Measurements from ENCODE around the gene AGPS.
"Not testable (repeated sequence)": the region's sequence is repeated elsewhere in the genome, so short reads cannot be mapped to it uniquely, and the experiment has no call there.

Gene AGPS

GRCh38 chr2:177406182-177406581, 13.6 kb downstream of the AGPS start:
- no peak for DNase-seq
- Histone ChIP-seq H3K36me3 (no peaks in the 10 kb centered on the region), H3K4me3 (ENCODE audit: low read depth, low read length) (no peak overlapping the region), H3K9me3 (no peaks in the 10 kb centered on the region), H3K4me1 (peaks cover 7% of the 10 kb centered on the region), H3K27me3 (no peaks in the 10 kb centered on the region)
- no peak for TF ChIP-seq CTCF (IDR thresholded peaks at IDR 0.05; ENCODE audit: low read depth, low read length)

GRCh38 chr2:177407031-177407430, 14.5 kb downstream of the AGPS start:
- no peak overlapping the region for H3K4me3 ChIP-seq (ENCODE audit: low read depth, low read length)
- no peak for TF ChIP-seq CTCF (IDR thresholded peaks at IDR 0.05; ENCODE audit: low read depth, low read length)
- DNase-seq = no peak
- no peaks in the 10 kb centered on the region for H3K9me3 ChIP-seq
- peaks cover 7% of the 10 kb centered on the region for H3K4me1 ChIP-seq
- no peaks in the 10 kb centered on the region for H3K27me3 ChIP-seq
- H3K36me3 ChIP-seq = no peaks in the 10 kb centered on the region

GRCh38 chr2:177410629-177411028, 18.1 kb downstream of the AGPS start:
- H3K4me3 ChIP-seq (ENCODE audit: low read depth, low read length); H3K4me1 ChIP-seq; H3K9me3 ChIP-seq; H3K27me3 ChIP-seq; H3K36me3 ChIP-seq; DNase-seq: not testable (repeated sequence)

GRCh38 chr2:177413703-177414102, 21.1 kb downstream of the AGPS start:
- no peaks in the 10 kb centered on the region for H3K27me3 ChIP-seq
- H3K4me3 ChIP-seq (ENCODE audit: low read depth, low read length) = no peak overlapping the region
- no peak for TF ChIP-seq CTCF (IDR thresholded peaks at IDR 0.05; ENCODE audit: low read depth, low read length)
- no peak for DNase-seq
- H3K4me1 ChIP-seq = no peaks in the 10 kb centered on the region; the same call in 1 of the 2 replicates
- H3K36me3 ChIP-seq = no peaks in the 10 kb centered on the region
- no peaks in the 10 kb centered on the region for H3K9me3 ChIP-seq

GRCh38 chr2:177419274-177419673, 26.7 kb downstream of the AGPS start:
- H3K9me3 ChIP-seq = no peaks in the 10 kb centered on the region; the same call in 1 of the 2 replicates
- H3K4me1 ChIP-seq = no peaks in the 10 kb centered on the region; the same call in 1 of the 2 replicates
- H3K27me3 ChIP-seq = no peaks in the 10 kb centered on the region
- H3K4me3 ChIP-seq (ENCODE audit: low read depth, low read length) = no peak overlapping the region
- H3K36me3 ChIP-seq = no peaks in the 10 kb centered on the region
- no peak for TF ChIP-seq CTCF (IDR thresholded peaks at IDR 0.05; ENCODE audit: low read depth, low read length)
- no peak for DNase-seq

- Histone ChIP-seq H3K27me3 (no peaks in the 10 kb centered on the region), H3K4me3 (ENCODE audit: low read depth, low read length) (no peak overlapping the region), H3K9me3 (no peaks in the 10 kb centered on the region; the same call in 1 of the 2 replicates), H3K36me3 (no peaks in the 10 kb centered on the region), H3K4me1 (no peaks in the 10 kb centered on the region)
- no peak for TF ChIP-seq CTCF (IDR thresholded peaks at IDR 0.05; ENCODE audit: low read depth, low read length)
- DNase-seq = no peak
Observed at GRCh38 chr2:177422271-177422670, 29.7 kb downstream of the AGPS start.

GRCh38 chr2:177424120-177424519, 31.5 kb downstream of the AGPS start:
- H3K9me3 ChIP-seq; H3K4me1 ChIP-seq; H3K27me3 ChIP-seq; DNase-seq; H3K4me3 ChIP-seq (ENCODE audit: low read depth, low read length); H3K36me3 ChIP-seq: not testable (repeated sequence)

GRCh38 chr2:177424620-177425019, 32.0 kb downstream of the AGPS start:
- not testable (repeated sequence) for H3K4me1 ChIP-seq; H3K4me3 ChIP-seq (ENCODE audit: low read depth, low read length); H3K36me3 ChIP-seq; DNase-seq; H3K27me3 ChIP-seq; H3K9me3 ChIP-seq

Data from BE2C (cell line).